Astrocyte (in vitro differentiated cells and primary cell): Measurements from ENCODE around the gene IL15. TPM values are rescaled to one million over a fixed set of nuclear protein-coding genes. Genes with fewer than 3 reads are reported as not detected.

ENCODE experiments used
- DNase-seq: peaks from one replicate; pipeline ENCODE4 v3.0.0-alpha.2; 2010; ENCODE audit warnings: low read depth
- FAIRE-seq: peaks from 2 replicates; lab custom pipeline; 2011; peaks lifted over from hg19 to GRCh38; lab: Jason Lieb, UNC
- H2AFZ ChIP-seq: 2 replicates; pipeline ENCODE4 v1.6.0; 2012; ENCODE audit warnings: low read depth, low read length, inconsistent platforms
- H3K27ac ChIP-seq: 2 replicates; pipeline ENCODE4 v1.5.1; 2011; ENCODE audit warnings: low read depth, low read length, inconsistent platforms
- H3K27me3 ChIP-seq: 2 replicates; pipeline ENCODE4 v1.6.0; 2011; ENCODE audit warnings: low read length, inconsistent platforms; ENCODE audit not compliant: insufficient read depth
- H3K36me3 ChIP-seq: 2 replicates; pipeline ENCODE4 v1.5.1; 2011; ENCODE audit warnings: low read length, inconsistent platforms; ENCODE audit not compliant: insufficient read depth
- H3K4me1 ChIP-seq: 2 replicates; pipeline ENCODE4 v1.5.1; 2011; ENCODE audit warnings: low read length, inconsistent platforms; ENCODE audit not compliant: insufficient read depth
- H3K4me2 ChIP-seq: 2 replicates; pipeline ENCODE4 v1.6.0; 2012; ENCODE audit warnings: low read length, inconsistent platforms
- H3K4me3 ChIP-seq: 2 replicates; pipeline ENCODE4 v1.5.1; 2011; ENCODE audit warnings: low read depth, mild to moderate bottlenecking, low read length, inconsistent platforms; ENCODE audit not compliant: insufficient read depth
- H3K79me2 ChIP-seq: 2 replicates; pipeline ENCODE4 v1.6.0; 2012; ENCODE audit warnings: mild to moderate bottlenecking, low read length, inconsistent platforms; ENCODE audit not compliant: insufficient read depth
- H3K9ac ChIP-seq: 2 replicates; pipeline ENCODE4 v1.6.0; 2012; ENCODE audit warnings: mild to moderate bottlenecking, low read length, inconsistent platforms
- H3K9me3 ChIP-seq: 2 replicates; pipeline ENCODE4 v1.5.1; 2012; ENCODE audit warnings: low read depth, mild to moderate bottlenecking, low read length, inconsistent platforms; ENCODE audit not compliant: insufficient read depth
- H4K20me1 ChIP-seq: 2 replicates; pipeline ENCODE4 v1.6.0; 2012; ENCODE audit warnings: low read length, inconsistent platforms; ENCODE audit not compliant: insufficient read depth
- H3K27ac Mint-ChIP-seq: one replicate; pipeline ENCODE4 v1.8.0; 2021; ENCODE audit warnings: mild to moderate bottlenecking, mixed read lengths; ENCODE audit not compliant: unreplicated experiment
- H3K27me3 Mint-ChIP-seq: one replicate; pipeline ENCODE4 v1.8.0; 2021; ENCODE audit warnings: low read depth, mixed read lengths; ENCODE audit not compliant: unreplicated experiment
- H3K36me3 Mint-ChIP-seq: one replicate; pipeline ENCODE4 v1.8.0; 2021; ENCODE audit warnings: low read depth, mixed read lengths; ENCODE audit not compliant: unreplicated experiment
- H3K4me1 Mint-ChIP-seq: one replicate; pipeline ENCODE4 v1.8.0; 2021; ENCODE audit warnings: low read depth, mixed read lengths; ENCODE audit not compliant: unreplicated experiment
- H3K4me3 Mint-ChIP-seq: one replicate; pipeline ENCODE4 v1.8.0; 2021; ENCODE audit warnings: mild to moderate bottlenecking, moderate library complexity, mixed read lengths; ENCODE audit not compliant: unreplicated experiment
- H3K9me3 Mint-ChIP-seq: one replicate; pipeline ENCODE4 v1.8.0; 2021; ENCODE audit warnings: mild to moderate bottlenecking, mixed read lengths; ENCODE audit not compliant: unreplicated experiment
- CTCF ChIP-seq: IDR thresholded peaks from 2 replicates; pipeline ENCODE4 v1.5.1; 2011; ENCODE audit warnings: low read depth, mild to moderate bottlenecking, inconsistent platforms, low read length, moderate library complexity; ENCODE audit not compliant: insufficient read depth
- EZH2 ChIP-seq: IDR thresholded peaks from 2 replicates; pipeline ENCODE4 v1.6.1; 2012; ENCODE audit warnings: mild to moderate bottlenecking, low read length, inconsistent platforms; ENCODE audit not compliant: insufficient read depth
- total RNA-seq: library from RNA; stranded (reverse); gene quantifications from 2 replicates; pipeline ENCODE4 v1.2.1, GENCODE V29; 2021

Gene IL15
- total RNA-seq, 1 donor from 2014 or later: 3.6 TPM

- Histone ChIP-seq H3K4me2 (no peak overlapping the region), H3K4me3 (no peak overlapping the region), H3K79me2 (no peaks in the 10 kb centered on the region), H3K9me3 (no peaks in the 10 kb centered on the region), H3K9ac (no peak overlapping the region), H3K4me1 (no peaks in the 10 kb centered on the region), H3K27me3 (no peaks in the 10 kb centered on the region), H3K36me3 (no peaks in the 10 kb centered on the region), H4K20me1 (no peaks in the 10 kb centered on the region), H3K27ac (no peak overlapping the region), H2AFZ (no peak overlapping the region)
- no peak for FAIRE-seq
- no peak overlapping the region for H3K4me3 Mint-ChIP-seq
- no peak overlapping the region for H3K27ac Mint-ChIP-seq
- no peaks in the 10 kb centered on the region for H3K9me3 Mint-ChIP-seq
- TF ChIP-seq EZH2: no peak
- no peak for TF ChIP-seq CTCF
- H3K27me3 Mint-ChIP-seq: no peaks in the 10 kb centered on the region
- DNase-seq: peak; percentile 46
- H3K36me3 Mint-ChIP-seq: no peaks in the 10 kb centered on the region
- no peaks in the 10 kb centered on the region for H3K4me1 Mint-ChIP-seq
Observed at GRCh38 chr4:141668200-141668910, 32.0 kb downstream of the IL15 start.

GRCh38 chr4:141669501-141669900 lies 33.1 kb downstream of the IL15 start:
- Mint-ChIP-seq H3K27me3 (no peaks in the 10 kb centered on the region), H3K27ac (no peak overlapping the region), H3K4me1 (no peaks in the 10 kb centered on the region), H3K4me3 (no peak overlapping the region), H3K9me3 (no peaks in the 10 kb centered on the region), H3K36me3 (no peaks in the 10 kb centered on the region)
- H3K79me2 ChIP-seq: no peaks in the 10 kb centered on the region
- no peaks in the 10 kb centered on the region for H3K27me3 ChIP-seq
- no peak overlapping the region for H3K9ac ChIP-seq
- no peak overlapping the region for H3K4me3 ChIP-seq
- FAIRE-seq: no peak
- no peaks in the 10 kb centered on the region for H3K9me3 ChIP-seq
- no peak overlapping the region for H3K4me2 ChIP-seq
- DNase-seq: no peak
- H3K27ac ChIP-seq: no peak overlapping the region
- no peaks in the 10 kb centered on the region for H4K20me1 ChIP-seq
- no peaks in the 10 kb centered on the region for H3K4me1 ChIP-seq
- no peak overlapping the region for H2AFZ ChIP-seq
- TF ChIP-seq CTCF (no peak), EZH2 (no peak)
- no peaks in the 10 kb centered on the region for H3K36me3 ChIP-seq

GRCh38 chr4:141675384-141675783 lies 39.0 kb downstream of the IL15 start:
- peaks cover 3% of the 10 kb centered on the region for H3K4me1 Mint-ChIP-seq
- Histone ChIP-seq H3K4me2 (no peak overlapping the region), H3K4me3 (no peak overlapping the region), H3K9me3 (no peaks in the 10 kb centered on the region), H3K27me3 (no peaks in the 10 kb centered on the region), H3K79me2 (no peaks in the 10 kb centered on the region), H3K9ac (no peak overlapping the region), H4K20me1 (no peaks in the 10 kb centered on the region), H3K4me1 (no peaks in the 10 kb centered on the region), H3K27ac (no peak overlapping the region), H3K36me3 (no peaks in the 10 kb centered on the region), H2AFZ (no peak overlapping the region)
- H3K27me3 Mint-ChIP-seq: no peaks in the 10 kb centered on the region
- H3K36me3 Mint-ChIP-seq: peaks cover 2% of the 10 kb centered on the region
- no peak overlapping the region for H3K4me3 Mint-ChIP-seq
- DNase-seq: no peak
- no peaks in the 10 kb centered on the region for H3K9me3 Mint-ChIP-seq
- no peak overlapping the region for H3K27ac Mint-ChIP-seq
- TF ChIP-seq CTCF (no peak), EZH2 (no peak)
- no peak for FAIRE-seq
